ENCODE results near the gene RFXAP. TPM values are rescaled to one million over a fixed set of nuclear protein-coding genes. Genes with fewer than 3 reads are reported as not detected.

The RFXAP gene
- total RNA-seq, 4 donors from 2014 or later, result 6.0 to 10.7 (median 9.4) TPM

- Histone ChIP-seq H3K27me3 (no peaks in the 10 kb centered on the region), H3K36me3 (peaks cover 36 to 48% of the 10 kb centered on the region in 2 donors), H3K4me3 (replicated peaks in 1 of 3) (no peak overlapping the region), H3K9me3 (no peaks in the 10 kb centered on the region), H3K27ac (no peak overlapping the region), H3K4me1 (peaks cover 0 to 6% of the 10 kb centered on the region in 2 donors)
- WGBS, 2 donors, result 92 to 100% methylated on average over 1 of the region's 1 CpG
- DNase-seq, result no peak
- intact Hi-C loops (cut with DNase I), result no loop called here
- no peak for TF ChIP-seq POLR2A (IDR thresholded peaks at IDR 0.05)
- TF ChIP-seq CTCF (IDR thresholded peaks at IDR 0.05), result no peak
These were observed 51.1 kb downstream of the RFXAP start for GRCh38 chr13:36870050-36870692.

DNA sequence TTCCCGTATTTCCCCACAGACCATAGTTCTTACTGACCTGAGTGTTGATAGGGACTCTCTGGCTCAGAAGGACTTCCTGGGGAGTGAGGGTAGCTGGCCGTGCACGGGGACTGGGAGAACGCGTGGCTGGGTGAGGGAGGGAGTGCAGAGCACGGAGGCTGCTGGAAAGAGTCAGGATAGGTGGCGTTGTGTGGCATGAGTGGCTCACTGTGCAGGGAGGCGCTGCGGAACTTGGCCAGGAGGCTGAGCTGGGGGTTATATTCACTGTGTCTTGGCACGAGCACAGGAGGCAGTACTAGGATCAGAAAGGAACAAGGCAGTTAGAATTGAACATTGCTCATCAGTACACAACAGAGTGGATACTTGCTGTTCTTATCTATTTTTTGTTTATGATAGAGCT is 53.6 kb downstream of the RFXAP start:
- Histone ChIP-seq H3K4me3 (replicated peaks in 1 of 3) (no peak overlapping the region), H3K9me3 (no peaks in the 10 kb centered on the region), H3K27ac (no peak overlapping the region), H3K4me1 (peaks cover 0 to 6% of the 10 kb centered on the region in 2 donors), H3K27me3 (no peaks in the 10 kb centered on the region), H3K36me3 (peaks cover 29% of the 10 kb centered on the region in 2 donors)
- intact Hi-C loops (cut with DNase I), result no loop called here
- 68 to 73% methylated on average over 10 of the region's 10 CpGs for WGBS, 2 donors
- TF ChIP-seq CTCF (IDR thresholded peaks at IDR 0.05) (no peak), POLR2A (IDR thresholded peaks at IDR 0.05) (no peak)
- DNase-seq, result peak; percentile 44 to 59

DNA sequence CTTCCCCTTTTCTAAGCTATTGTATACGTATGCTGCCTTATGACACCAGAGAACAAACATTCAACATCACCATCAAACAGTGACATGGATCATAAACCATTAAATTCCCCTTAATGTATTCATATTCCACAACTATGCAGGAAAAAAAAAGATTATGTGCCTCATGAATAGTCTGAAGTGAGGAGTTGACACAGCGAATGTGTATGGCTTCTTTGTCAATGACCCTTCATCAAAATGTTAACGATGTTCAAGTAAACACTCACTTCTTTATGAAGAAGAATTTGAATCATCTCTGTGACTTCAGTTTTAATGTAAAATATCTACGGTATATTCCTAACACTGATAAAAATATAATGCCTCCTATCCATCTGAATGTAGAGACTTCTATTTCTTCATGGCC is 56.4 kb downstream of the RFXAP start:
- intact Hi-C loops (cut with DNase I), result no loop called here
- WGBS, 2 donors, result 90 to 91% methylated on average over 4 of the region's 4 CpGs
- Histone ChIP-seq H3K36me3 (peaks cover 27 to 45% of the 10 kb centered on the region in 2 donors), H3K4me1 (peaks cover 6 to 17% of the 10 kb centered on the region in 2 donors), H3K4me3 (replicated peaks in 1 of 3) (no peak overlapping the region), H3K27ac (no peak overlapping the region), H3K27me3 (no peaks in the 10 kb centered on the region), H3K9me3 (no peaks in the 10 kb centered on the region)
- no peak for TF ChIP-seq CTCF (IDR thresholded peaks at IDR 0.05)
- TF ChIP-seq POLR2A (IDR thresholded peaks at IDR 0.05), result no peak
- no peak for DNase-seq

DNA sequence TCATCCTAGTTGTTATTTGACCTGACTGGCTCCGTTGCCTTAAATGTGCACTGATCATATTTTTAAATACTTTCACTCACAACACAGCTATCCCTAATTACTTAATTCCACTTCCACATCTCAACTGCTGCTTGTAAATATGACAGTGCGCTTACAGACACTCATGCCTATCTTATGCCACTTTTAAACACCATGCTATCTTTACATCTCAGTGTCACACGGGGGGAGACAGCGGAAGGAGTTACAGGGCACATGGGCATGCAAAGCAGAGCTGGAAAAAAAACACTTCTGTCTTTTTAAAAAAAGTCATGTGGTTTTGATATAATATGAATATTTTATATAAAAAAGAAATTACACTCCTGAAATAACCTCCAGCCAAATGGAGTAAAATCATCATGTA is 56.9 kb downstream of the RFXAP start:
- TF ChIP-seq POLR2A (IDR thresholded peaks at IDR 0.05), result no peak
- TF ChIP-seq CTCF (IDR thresholded peaks at IDR 0.05), result no peak
- peaks cover 11 to 20% of the 10 kb centered on the region in 2 donors for H3K4me1 ChIP-seq
- no peak for DNase-seq
- 72 to 93% methylated on average over 4 of the region's 4 CpGs for WGBS, 2 donors
- peaks cover 24 to 45% of the 10 kb centered on the region in 2 donors for H3K36me3 ChIP-seq
- H3K4me3 ChIP-seq (replicated peaks in 1 of 3), result no peak overlapping the region
- no peaks in the 10 kb centered on the region for H3K9me3 ChIP-seq
- intact Hi-C loops (cut with DNase I), result no loop called here
- H3K27ac ChIP-seq, result no peak overlapping the region
- H3K27me3 ChIP-seq, result no peaks in the 10 kb centered on the region

Other genes starting within 250 kb of the RFXAP start
- gene SERTM1, start 145.2 kb upstream of the RFXAP start, total RNA-seq, result 1 to 10 TPM; 1.3 to 6.6 (median 4.0) TPM
- 100 to 1,000 TPM in 2 of 4 donors, 10 to 100 TPM in 2; 83.0 to 110 (median 102) TPM for gene SMAD9, start 101.0 kb downstream of the RFXAP start, total RNA-seq
- 10 to 100 TPM; 41.4 to 74.1 (median 70.0) TPM for gene ALG5, start 180.1 kb downstream of the RFXAP start, total RNA-seq
- gene EXOSC8, start 181.6 kb downstream of the RFXAP start, total RNA-seq, result 10 to 100 TPM; 16.8 to 42.5 (median 23.7) TPM
- 10 to 100 TPM; 59.5 to 85.6 (median 72.9) TPM for gene SUPT20H, start 240.5 kb downstream of the RFXAP start, total RNA-seq

All from thyroid gland (tissue), 4 donors.